ENCODE measurements around the gene SORL1. TPM values are rescaled to one million over a fixed set of nuclear protein-coding genes. Genes with fewer than 3 reads are reported as not detected.

SORL1 gene
- total and polyA plus RNA-seq, 2 donors: 7.5 to 53.7 TPM

DNA sequence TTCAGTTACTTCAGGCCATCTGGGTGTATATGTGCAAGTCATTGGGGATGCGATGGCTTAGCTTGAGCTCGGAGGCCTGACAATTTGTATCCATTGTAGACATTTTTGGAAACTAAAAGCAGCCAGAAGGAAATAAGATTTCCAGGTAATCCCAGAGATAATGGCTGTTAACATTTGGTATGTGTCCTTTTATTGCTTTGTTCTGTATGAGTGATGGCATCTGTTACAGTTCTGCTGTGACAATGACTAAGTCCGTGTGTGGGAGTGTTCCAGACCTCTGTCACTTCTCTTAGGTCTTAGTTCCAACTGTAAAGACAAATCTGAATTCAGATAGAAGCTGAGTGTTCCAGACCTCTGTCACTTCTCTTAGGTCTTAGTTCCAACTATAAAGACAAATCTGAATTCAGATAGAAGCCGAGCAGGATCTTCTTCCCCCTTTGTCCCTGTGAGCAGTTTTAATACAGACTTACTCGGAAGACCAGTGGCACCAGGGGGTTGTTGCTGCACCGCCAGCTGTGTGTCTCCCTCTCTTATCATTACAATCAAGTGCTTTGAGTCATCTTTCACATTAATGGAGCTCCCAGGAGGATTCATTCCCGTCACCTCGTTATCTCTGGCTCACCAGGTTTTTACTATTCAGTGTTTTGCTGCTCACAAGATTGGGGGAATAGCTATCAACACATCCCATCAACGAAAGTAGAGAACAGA is 191.5 kb downstream of the SORL1 start:
- Histone ChIP-seq H3K36me3 (ENCODE audit: insufficient read depth) (no peaks in the 10 kb centered on the region), H3K4me3 (ENCODE audit: low read depth, low read length) (no peak overlapping the region), H3K4me1 (ENCODE audit: insufficient read depth) (no peaks in the 10 kb centered on the region), H3K27ac (ENCODE audit: low read depth) (no peak overlapping the region)
- 71% methylated on average over 9 of the region's 9 CpGs for WGBS
- DNase-seq (ENCODE audit: extremely low spot score): no peak

DNA sequence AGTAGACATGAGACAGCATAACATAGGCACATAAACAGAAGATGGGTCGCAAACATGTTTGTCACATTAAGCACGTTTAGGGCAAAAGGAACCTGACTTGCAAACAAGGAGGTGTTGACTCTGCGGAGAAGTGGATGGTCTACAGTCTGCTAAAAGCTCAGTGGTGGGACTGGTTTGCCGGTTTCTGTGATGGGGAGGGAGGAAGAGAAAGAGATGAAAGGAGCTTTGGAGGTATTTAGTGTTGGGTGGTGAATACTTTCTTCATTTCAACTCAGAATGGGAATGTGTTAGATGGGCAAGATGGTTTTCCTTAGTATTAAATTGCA is 192.0 kb downstream of the SORL1 start:
- no peak overlapping the region for H3K27ac ChIP-seq (ENCODE audit: low read depth)
- no peak for DNase-seq (ENCODE audit: extremely low spot score)
- H3K4me3 ChIP-seq (ENCODE audit: low read depth, low read length): no peak overlapping the region
- WGBS: 79% methylated on average over 4 of the region's 4 CpGs
- no peaks in the 10 kb centered on the region for H3K36me3 ChIP-seq (ENCODE audit: insufficient read depth)
- no peaks in the 10 kb centered on the region for H3K4me1 ChIP-seq (ENCODE audit: insufficient read depth)

DNA sequence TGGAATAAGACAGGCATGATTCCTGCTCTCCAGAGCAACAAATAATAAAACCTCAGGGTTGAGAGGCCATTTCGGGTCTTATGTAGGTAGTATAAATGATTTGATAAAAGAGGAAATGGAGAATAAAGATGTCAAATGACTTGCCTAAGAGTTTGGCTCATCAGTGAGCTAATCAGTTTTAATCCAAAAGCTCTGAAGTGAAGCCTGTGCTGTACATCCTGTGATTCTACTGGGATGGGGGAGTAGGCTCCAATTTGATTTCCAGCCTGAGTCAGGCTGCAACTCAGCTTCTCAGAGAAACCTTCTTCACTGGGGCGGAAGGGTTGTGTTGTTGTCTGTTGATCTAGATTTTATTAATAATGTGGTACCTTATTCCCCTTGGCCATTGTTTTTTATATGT is 192.9 kb downstream of the SORL1 start:
- Histone ChIP-seq H3K27ac (ENCODE audit: low read depth) (no peak overlapping the region), H3K4me1 (ENCODE audit: insufficient read depth) (no peaks in the 10 kb centered on the region), H3K4me3 (ENCODE audit: low read depth, low read length) (no peak overlapping the region), H3K36me3 (ENCODE audit: insufficient read depth) (no peaks in the 10 kb centered on the region)
- no peak for DNase-seq (ENCODE audit: extremely low spot score)
- 91% methylated on average over 2 of the region's 2 CpGs for WGBS

DNA sequence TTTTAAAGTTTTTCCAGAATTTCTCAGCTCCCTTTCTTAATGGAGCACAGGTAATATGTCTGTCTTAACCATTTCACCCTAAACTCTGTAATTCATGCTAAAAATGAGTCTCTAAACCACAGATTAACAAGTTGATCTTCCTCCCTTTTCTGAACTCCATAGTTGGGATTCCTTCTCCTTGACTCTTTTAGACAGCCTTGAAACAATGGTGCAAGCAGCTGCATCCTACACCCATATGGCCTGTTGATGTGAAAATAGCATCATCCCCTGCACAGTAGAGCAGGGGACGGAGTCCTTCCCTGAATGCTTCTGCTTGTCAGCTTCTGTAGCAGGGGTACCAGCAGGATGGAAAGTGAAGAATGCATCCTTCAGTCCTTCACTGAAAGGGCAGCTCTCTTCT is 193.5 kb downstream of the SORL1 start:
- Histone ChIP-seq H3K4me1 (ENCODE audit: insufficient read depth) (no peaks in the 10 kb centered on the region), H3K27ac (ENCODE audit: low read depth) (no peak overlapping the region), H3K36me3 (ENCODE audit: insufficient read depth) (no peaks in the 10 kb centered on the region), H3K4me3 (ENCODE audit: low read depth, low read length) (no peak overlapping the region)
- WGBS: 100% methylated on average over 1 of the region's 1 CpG
- no peak for DNase-seq (ENCODE audit: extremely low spot score)

DNA sequence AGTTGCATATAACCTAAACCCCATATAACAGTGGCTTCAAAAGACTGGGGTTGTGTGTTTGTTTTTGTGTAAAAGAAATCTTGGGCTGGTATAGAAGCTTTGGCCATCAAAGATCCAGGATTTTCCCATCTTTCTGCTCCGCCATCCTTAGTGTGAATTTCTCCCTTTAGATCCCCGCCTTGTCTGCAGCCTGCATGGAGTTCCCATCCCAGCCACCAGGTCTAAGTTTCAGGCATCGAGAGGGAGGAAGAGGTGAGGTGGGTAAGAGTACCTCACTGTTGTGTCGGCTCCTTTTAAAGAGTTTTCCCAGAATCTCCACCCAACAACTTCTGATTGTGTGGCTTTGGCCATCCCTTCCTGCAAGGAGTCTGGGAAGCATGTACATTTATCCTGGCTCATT is 196.2 kb downstream of the SORL1 start:
- DNase-seq (ENCODE audit: extremely low spot score): no peak
- H3K4me3 ChIP-seq (ENCODE audit: low read depth, low read length): no peak overlapping the region
- H3K36me3 ChIP-seq (ENCODE audit: insufficient read depth): no peaks in the 10 kb centered on the region
- H3K4me1 ChIP-seq (ENCODE audit: insufficient read depth): no peaks in the 10 kb centered on the region
- H3K27ac ChIP-seq (ENCODE audit: low read depth): no peak overlapping the region
- 95% methylated on average over 4 of the region's 4 CpGs for WGBS

DNA sequence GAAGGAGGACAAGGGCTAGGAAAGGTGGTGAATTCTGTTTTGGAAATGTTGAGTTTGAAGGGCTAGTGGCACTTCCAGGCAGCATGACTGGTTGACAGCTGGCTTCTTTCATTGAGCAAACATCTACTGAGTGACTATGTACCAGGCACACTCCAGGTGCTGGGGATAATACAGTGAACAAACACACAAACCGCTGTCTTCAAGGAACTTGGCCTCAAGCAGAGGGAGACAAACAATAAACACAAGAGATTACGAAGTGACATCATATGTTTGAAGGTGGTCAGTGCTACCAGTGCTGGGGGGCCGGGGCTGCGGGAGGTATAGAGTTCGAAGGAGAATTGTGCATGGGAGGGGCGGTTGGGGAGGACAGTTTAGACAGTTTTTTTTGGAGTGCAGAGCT is 197.7 kb downstream of the SORL1 start:
- 58% methylated on average over 6 of the region's 6 CpGs for WGBS
- Histone ChIP-seq H3K27ac (ENCODE audit: low read depth) (no peak overlapping the region), H3K4me3 (ENCODE audit: low read depth, low read length) (no peak overlapping the region), H3K36me3 (ENCODE audit: insufficient read depth) (no peaks in the 10 kb centered on the region), H3K4me1 (ENCODE audit: insufficient read depth) (no peaks in the 10 kb centered on the region)
- no peak for DNase-seq (ENCODE audit: extremely low spot score)

DNA sequence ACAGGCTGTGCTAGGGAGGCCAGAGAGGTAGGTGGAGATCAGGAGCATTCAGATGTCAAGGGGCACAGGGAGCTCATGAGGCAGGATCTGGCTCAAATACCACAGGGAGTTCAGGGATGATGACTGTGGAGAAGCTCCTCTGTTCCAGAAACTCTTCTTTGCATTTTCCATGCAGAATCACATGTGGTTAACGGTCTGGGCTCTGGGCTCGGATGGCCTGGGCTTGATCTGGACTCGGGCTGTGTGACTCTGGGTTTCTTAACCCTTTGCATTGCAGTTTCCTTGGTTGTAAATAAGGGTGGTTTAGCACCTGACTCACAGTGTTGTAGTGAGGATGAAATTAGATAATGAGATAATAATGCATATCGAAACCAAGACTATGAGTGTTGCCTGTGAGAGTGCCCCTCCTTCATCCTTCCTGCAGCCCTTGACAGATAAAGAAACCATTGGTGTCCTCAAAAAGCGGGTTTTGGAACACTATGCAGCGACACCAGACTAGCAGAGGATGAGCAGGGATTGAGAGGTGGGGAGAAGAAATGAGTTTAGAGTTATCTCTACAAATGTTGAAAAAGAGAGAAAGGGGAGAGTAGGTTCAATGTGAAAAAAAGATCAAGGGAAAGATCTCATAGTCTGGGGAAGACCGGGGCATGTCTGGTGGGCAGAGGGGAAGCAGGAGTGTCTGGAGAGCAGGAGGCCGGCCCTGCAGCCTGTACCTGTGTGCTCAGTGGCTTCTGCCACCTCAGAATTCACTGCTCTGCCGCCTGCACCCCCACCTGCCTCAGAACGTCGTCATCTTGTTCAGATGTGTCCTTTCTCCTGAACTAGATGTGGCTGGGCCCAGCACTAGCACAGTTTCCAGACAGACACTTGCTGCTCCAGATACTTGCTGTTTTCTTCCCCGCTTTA is 198.5 kb downstream of the SORL1 start:
- WGBS: 75% methylated on average over 12 of the region's 12 CpGs
- DNase-seq (ENCODE audit: extremely low spot score): no peak
- Histone ChIP-seq H3K4me1 (ENCODE audit: insufficient read depth) (no peaks in the 10 kb centered on the region), H3K36me3 (ENCODE audit: insufficient read depth) (no peaks in the 10 kb centered on the region), H3K4me3 (ENCODE audit: low read depth, low read length) (no peak overlapping the region), H3K27ac (ENCODE audit: low read depth) (no peak overlapping the region)

DNA sequence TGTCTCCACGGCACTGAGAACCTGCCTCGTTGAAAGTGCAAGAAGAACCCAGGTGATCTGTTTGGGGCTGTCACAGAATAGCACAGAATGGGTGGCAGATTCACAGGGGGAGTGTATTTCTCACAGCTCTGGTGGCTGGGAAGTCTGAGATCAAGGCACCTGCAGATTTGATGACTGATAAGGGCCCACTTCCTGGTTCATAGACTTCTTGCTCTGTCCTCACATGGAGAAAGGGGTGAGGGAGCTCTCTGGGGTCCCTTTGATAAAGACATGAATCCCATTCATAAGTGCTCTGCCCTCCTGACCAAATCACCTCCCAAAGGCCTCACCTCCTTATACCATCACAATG is 199.1 kb downstream of the SORL1 start:
- DNase-seq (ENCODE audit: extremely low spot score): no peak
- Histone ChIP-seq H3K4me3 (ENCODE audit: low read depth, low read length) (no peak overlapping the region), H3K27ac (ENCODE audit: low read depth) (no peak overlapping the region), H3K36me3 (ENCODE audit: insufficient read depth) (no peaks in the 10 kb centered on the region), H3K4me1 (ENCODE audit: insufficient read depth) (no peaks in the 10 kb centered on the region)
- 84% methylated on average over 2 of the region's 2 CpGs for WGBS

DNA sequence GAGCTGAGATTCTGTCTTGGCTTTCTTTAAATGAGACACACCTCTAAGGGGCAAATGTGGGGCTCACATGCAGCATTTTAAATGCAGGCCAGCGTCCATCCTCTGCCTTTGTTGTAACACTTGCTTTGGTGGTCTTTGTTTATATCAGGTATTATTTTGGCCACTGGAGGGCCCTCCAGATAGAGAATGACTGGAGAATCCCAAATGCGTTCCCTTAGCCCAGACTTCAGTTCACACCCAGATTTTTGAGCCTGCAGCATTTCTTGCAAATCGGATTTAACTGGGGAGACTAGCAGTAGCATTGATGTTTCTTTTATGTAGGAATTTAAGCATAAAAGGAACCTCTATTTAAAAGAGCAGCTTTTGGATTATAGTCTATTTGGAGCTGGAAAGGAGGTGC is 200.9 kb downstream of the SORL1 start:
- DNase-seq (ENCODE audit: extremely low spot score): peak; percentile 48
- Histone ChIP-seq H3K27ac (ENCODE audit: low read depth) (no peak overlapping the region), H3K4me3 (ENCODE audit: low read depth, low read length) (no peak overlapping the region), H3K4me1 (ENCODE audit: insufficient read depth) (no peaks in the 10 kb centered on the region), H3K36me3 (ENCODE audit: insufficient read depth) (no peaks in the 10 kb centered on the region)
- 46% methylated on average over 3 of the region's 3 CpGs for WGBS

DNA sequence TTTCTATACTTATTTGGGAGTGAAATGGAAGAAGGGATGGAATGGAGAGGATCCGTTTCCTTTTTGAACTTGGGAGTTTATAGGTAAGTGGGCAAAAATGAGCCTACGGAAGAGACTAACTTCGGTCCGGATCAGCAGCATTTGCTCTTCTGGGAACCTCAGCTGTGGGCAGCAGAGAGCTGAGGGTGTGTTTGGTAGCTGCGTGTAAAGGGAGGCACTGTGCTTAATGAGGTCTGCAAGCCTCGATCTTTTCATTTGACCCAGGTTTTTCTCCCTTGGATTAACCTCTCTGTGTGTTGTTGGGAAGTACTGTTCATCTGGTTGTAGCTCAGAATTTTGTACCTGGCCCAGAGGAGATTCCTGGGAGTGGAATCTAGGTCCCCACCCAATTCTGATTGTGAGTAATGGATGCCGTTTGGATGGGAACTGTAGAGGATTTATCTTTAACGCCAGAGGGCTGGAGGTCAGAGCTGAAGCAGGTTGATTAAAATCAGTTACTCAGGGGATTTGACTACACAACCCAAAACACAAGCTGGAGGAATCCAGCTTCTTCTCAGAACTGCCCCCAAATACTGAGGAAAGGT is 202.2 kb downstream of the SORL1 start:
- no peak overlapping the region for H3K4me3 ChIP-seq (ENCODE audit: low read depth, low read length)
- no peak for DNase-seq (ENCODE audit: extremely low spot score)
- H3K4me1 ChIP-seq (ENCODE audit: insufficient read depth): no peaks in the 10 kb centered on the region
- H3K36me3 ChIP-seq (ENCODE audit: insufficient read depth): no peaks in the 10 kb centered on the region
- H3K27ac ChIP-seq (ENCODE audit: low read depth): no peak overlapping the region
- WGBS: 66% methylated on average over 8 of the region's 8 CpGs

DNA sequence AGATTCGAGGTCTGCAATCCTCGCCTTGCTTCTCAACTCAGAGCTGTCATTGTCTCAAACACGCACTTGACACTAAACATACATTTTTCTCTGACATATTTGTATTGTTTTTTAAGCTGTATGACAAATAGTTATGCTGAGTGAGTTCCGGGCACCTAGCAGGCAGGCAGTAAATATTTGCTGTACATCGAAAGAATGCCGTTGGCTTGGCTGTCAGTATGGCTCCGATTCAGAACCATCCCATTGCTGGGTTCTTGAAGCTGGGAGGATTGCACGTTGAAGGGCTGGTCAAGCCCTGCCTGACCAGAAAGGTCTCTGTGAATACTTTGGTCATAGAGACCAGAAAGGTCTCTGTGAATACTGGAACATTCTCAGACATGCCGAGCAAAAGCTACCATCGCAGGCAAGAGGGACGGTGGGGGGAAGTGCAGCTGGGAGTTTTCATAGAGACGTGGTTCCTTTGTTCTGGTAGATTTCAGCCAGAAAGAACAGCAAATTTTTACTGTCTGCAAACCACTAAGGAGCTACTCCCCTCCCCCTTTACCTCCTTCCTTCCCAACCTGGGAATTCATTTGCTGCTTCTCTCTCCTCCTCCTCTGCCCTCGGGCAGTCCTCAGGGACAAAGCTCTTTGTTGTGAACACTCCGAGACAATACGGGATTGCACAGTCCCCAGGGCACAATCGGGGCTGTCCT is 202.9 kb downstream of the SORL1 start:
- DNase-seq (ENCODE audit: extremely low spot score): no peak
- Histone ChIP-seq H3K27ac (ENCODE audit: low read depth) (no peak overlapping the region), H3K4me3 (ENCODE audit: low read depth, low read length) (no peak overlapping the region), H3K4me1 (ENCODE audit: insufficient read depth) (no peaks in the 10 kb centered on the region), H3K36me3 (ENCODE audit: insufficient read depth) (no peaks in the 10 kb centered on the region)
- WGBS: 20% methylated on average over 16 of the region's 16 CpGs

DNA sequence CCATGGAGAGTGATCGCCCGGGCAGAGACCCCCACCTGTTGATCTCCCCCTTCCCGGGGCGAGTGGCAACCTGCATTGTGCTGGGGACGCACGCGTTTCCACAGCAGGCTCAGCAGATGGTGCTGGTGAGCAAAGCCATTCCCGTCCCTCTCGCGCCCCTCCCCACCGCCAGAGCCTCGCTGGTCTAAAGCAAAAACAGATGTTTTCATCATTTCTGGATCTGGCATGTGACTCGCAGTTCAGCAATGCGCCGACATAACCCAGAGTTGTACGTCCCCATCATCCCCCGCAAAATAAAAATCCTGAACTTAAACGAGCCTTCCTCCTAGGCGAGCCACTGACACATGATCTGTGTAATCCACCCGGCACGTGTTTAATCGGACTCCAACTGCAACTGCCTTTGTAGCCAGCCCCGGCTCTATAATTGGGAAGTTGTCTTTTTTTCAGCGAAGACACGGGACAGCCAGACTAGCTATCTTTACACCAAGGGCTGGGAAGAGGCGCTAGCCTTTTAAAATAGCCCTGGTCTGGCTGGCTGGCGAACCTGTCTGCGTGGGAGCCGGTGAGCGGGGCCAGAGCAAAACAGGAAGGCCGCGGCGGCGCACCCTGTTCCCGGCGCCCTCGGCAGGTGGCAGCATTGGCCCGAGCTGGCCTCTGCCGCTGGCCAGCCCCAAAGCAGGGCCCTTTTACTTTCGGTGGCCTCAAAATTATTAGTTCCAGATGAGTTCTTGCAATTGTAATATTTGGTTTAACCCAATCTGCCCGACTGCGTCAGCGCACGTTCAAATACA is 203.6 kb downstream of the SORL1 start:
- Histone ChIP-seq H3K27ac (ENCODE audit: low read depth) (peak overlapping the region; percentile 88), H3K4me3 (ENCODE audit: low read depth, low read length) (peak overlapping the region; percentile 25), H3K36me3 (ENCODE audit: insufficient read depth) (no peaks in the 10 kb centered on the region), H3K4me1 (ENCODE audit: insufficient read depth) (no peaks in the 10 kb centered on the region)
- WGBS: under 1% methylated on average over 44 of the region's 44 CpGs
- DNase-seq (ENCODE audit: extremely low spot score): peak; percentile 91
